Measurements from ENCODE around the gene TTC9B.

DNA sequence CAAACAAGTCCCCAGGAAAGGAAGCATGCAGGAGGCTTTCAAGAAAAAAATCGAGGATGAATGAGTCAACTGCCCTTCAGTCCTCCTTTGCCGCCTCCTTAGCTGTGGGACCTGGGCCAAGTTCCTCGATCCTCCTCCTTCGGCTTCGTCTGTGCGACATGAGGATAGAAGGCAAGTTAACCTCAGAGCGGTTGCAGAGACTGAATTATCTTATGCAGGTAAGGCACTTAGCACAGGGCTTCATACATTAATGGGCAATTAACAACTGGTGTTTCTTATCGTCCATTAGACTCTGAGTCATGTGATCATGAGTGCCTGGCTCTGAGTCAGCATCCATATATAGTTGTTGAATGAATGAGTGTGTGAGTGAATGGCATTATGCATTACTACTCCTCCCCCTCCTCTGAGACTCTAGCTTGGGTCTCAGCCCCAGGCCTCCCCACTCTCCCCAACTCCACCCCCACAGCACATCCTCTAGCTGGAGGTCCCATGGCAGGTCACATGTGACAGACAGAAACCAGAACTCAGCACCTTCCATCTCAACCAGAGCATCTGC, 1.6 kb upstream of the TTC9B start:
- TF ChIP-seq, protein P1, sequence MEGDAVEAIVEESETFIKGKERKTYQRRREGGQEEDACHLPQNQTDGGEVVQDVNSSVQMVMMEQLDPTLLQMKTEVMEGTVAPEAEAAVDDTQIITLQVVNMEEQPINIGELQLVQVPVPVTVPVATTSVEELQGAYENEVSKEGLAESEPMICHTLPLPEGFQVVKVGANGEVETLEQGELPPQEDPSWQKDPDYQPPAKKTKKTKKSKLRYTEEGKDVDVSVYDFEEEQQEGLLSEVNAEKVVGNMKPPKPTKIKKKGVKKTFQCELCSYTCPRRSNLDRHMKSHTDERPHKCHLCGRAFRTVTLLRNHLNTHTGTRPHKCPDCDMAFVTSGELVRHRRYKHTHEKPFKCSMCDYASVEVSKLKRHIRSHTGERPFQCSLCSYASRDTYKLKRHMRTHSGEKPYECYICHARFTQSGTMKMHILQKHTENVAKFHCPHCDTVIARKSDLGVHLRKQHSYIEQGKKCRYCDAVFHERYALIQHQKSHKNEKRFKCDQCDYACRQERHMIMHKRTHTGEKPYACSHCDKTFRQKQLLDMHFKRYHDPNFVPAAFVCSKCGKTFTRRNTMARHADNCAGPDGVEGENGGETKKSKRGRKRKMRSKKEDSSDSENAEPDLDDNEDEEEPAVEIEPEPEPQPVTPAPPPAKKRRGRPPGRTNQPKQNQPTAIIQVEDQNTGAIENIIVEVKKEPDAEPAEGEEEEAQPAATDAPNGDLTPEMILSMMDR (IDR thresholded peaks at IDR 0.05), result no peak
- no peak for TF ChIP-seq POLR2A (IDR thresholded peaks at IDR 0.05)
